Measurements from ENCODE around the gene POU3F3. TPM values are rescaled to one million over a fixed set of nuclear protein-coding genes. Genes with fewer than 3 reads are reported as not detected.

POU3F3 gene
- polyA plus RNA-seq, 1 donor (not counting 4 experiments of a cell fraction or from before 2014, with no cell fraction given), result not detected

DNA sequence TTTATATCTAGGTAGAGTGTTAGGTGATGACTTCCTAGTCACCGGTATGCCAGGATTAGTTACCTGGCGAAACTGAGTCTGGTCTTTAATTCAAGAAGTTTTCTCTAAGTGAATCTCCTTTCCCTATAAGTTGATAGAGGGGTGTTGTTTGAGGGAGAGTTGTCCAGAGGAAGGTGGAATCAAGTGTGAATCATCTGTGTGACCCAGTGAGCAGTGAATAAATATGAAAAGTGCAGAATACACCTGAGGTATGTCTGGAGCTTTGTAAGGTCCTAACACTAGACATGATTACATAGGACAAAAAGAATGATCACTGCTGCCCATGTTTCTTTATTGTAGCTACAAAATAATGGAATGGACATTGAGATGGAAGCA, 11.2 kb downstream of the POU3F3 start:
- H3K9me3 ChIP-seq (ENCODE audit: control insufficient read depth, low read depth, low read length), result no peaks in the 10 kb centered on the region
- peaks cover 95% of the 10 kb centered on the region for H3K27me3 ChIP-seq (ENCODE audit: control insufficient read depth, extremely low read depth, insufficient read depth, low read length)
- H4K20me1 ChIP-seq (ENCODE audit: control insufficient read depth, extremely low read depth, insufficient read depth, low read length), result no peaks in the 10 kb centered on the region
- no peak for TF ChIP-seq EZH2 (IDR thresholded peaks at IDR 0.05; ENCODE audit: low read length)
- TF ChIP-seq, protein P1, sequence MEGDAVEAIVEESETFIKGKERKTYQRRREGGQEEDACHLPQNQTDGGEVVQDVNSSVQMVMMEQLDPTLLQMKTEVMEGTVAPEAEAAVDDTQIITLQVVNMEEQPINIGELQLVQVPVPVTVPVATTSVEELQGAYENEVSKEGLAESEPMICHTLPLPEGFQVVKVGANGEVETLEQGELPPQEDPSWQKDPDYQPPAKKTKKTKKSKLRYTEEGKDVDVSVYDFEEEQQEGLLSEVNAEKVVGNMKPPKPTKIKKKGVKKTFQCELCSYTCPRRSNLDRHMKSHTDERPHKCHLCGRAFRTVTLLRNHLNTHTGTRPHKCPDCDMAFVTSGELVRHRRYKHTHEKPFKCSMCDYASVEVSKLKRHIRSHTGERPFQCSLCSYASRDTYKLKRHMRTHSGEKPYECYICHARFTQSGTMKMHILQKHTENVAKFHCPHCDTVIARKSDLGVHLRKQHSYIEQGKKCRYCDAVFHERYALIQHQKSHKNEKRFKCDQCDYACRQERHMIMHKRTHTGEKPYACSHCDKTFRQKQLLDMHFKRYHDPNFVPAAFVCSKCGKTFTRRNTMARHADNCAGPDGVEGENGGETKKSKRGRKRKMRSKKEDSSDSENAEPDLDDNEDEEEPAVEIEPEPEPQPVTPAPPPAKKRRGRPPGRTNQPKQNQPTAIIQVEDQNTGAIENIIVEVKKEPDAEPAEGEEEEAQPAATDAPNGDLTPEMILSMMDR (optimal IDR thresholded peaks at IDR 0.05 in 1 of 3, IDR thresholded peaks at IDR 0.05 in 1 of 3, conservative IDR thresholded peaks at IDR 0.05 in 1 of 3; ENCODE audit: extremely low read depth in 1 of 3, insufficient read depth in 2 of 3, low read length in 3 of 3), result no peak
- no peak overlapping the region for H3K9ac ChIP-seq (ENCODE audit: control insufficient read depth, extremely low read depth, insufficient read depth, low read length)
- FAIRE-seq (no peak), DNase-seq (ENCODE audit: low read depth, low spot score) (no peak)
- H3K36me3 ChIP-seq (ENCODE audit: control insufficient read depth in 2 of 2, extremely low read depth in 1 of 2, insufficient read depth in 2 of 2, low read length in 2 of 2), result no peaks in the 10 kb centered on the region
- dilution Hi-C loops (cut with MboI; ENCODE audit: extremely low pct_ligation_motif_present, low sequenced_read_pairs), result no loop called here
- no peak overlapping the region for H3K4me3 ChIP-seq (ENCODE audit: control insufficient read depth in 2 of 3, extremely low read depth in 1 of 3, insufficient read depth in 2 of 3, low read depth in 1 of 3, low read length in 3 of 3)
- no peak overlapping the region for H3K4me2 ChIP-seq (ENCODE audit: control insufficient read depth, extremely low read depth, insufficient read depth, low read depth, low read length)
- no peaks in the 10 kb centered on the region for H3K4me1 ChIP-seq (ENCODE audit: control insufficient read depth, extremely low read depth, insufficient read depth, low read length)
- H3K27ac ChIP-seq (ENCODE audit: control insufficient read depth, insufficient read depth, low read length), result no peak overlapping the region
- H3K79me2 ChIP-seq (ENCODE audit: control insufficient read depth, insufficient read depth, low read length), result no peaks in the 10 kb centered on the region
- no peaks in the 10 kb centered on the region for H3K9me1 ChIP-seq (ENCODE audit: control insufficient read depth, extremely low read depth, insufficient read depth, low read length)
- H2AFZ ChIP-seq (ENCODE audit: control insufficient read depth, low read length), result no peak overlapping the region

DNA sequence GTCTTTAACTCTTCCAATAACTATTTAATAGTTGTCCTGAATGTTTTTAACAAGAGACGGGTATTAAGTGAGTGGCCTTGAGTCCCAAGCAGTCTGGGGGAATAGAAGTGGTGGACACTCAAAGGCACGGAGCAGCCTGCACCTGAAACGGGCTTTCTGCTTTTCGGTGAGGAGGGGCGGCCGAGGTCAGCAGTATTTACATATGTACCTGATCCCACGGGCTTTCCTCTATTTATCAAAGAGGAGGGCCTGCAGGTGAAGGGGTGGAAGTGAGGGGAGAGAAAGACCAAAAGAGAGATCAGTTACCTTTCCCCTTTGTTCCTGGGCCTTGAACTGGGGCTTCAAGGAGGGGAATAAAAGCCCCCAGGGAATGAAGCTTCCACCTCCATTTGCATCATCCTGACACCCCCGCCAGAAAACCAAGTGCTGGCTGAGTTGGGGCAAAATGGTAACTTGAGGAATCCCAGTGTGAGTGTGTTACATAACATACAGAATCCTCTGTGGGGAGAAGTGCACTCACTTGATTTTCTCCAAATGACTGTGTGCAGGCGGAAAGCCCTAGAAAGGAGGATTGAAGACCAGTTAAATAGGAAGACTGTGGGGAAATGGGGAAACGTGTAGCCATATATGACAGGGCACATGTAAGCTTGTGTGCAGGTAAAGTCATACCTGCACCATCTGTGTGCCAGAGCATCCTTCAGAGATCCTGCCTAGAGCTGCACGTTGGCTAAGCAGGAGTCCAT, 12.4 kb downstream of the POU3F3 start:
- dilution Hi-C loops (cut with MboI; ENCODE audit: extremely low pct_ligation_motif_present, low sequenced_read_pairs), result no loop called here
- H3K27me3 ChIP-seq (ENCODE audit: control insufficient read depth, extremely low read depth, insufficient read depth, low read length), result peaks cover 98% of the 10 kb centered on the region
- no peak overlapping the region for H3K4me3 ChIP-seq (ENCODE audit: control insufficient read depth in 2 of 3, extremely low read depth in 1 of 3, insufficient read depth in 2 of 3, low read depth in 1 of 3, low read length in 3 of 3)
- no peaks in the 10 kb centered on the region for H3K4me1 ChIP-seq (ENCODE audit: control insufficient read depth, extremely low read depth, insufficient read depth, low read length)
- no peaks in the 10 kb centered on the region for H4K20me1 ChIP-seq (ENCODE audit: control insufficient read depth, extremely low read depth, insufficient read depth, low read length)
- H3K36me3 ChIP-seq (ENCODE audit: control insufficient read depth in 2 of 2, extremely low read depth in 1 of 2, insufficient read depth in 2 of 2, low read length in 2 of 2), result no peaks in the 10 kb centered on the region
- DNase-seq (ENCODE audit: low read depth, low spot score), result no peak
- H3K9ac ChIP-seq (ENCODE audit: control insufficient read depth, extremely low read depth, insufficient read depth, low read length), result no peak overlapping the region
- no peak overlapping the region for H2AFZ ChIP-seq (ENCODE audit: control insufficient read depth, low read length)
- no peak overlapping the region for H3K4me2 ChIP-seq (ENCODE audit: control insufficient read depth, extremely low read depth, insufficient read depth, low read depth, low read length)
- no peak for FAIRE-seq
- no peak overlapping the region for H3K27ac ChIP-seq (ENCODE audit: control insufficient read depth, insufficient read depth, low read length)
- no peaks in the 10 kb centered on the region for H3K9me3 ChIP-seq (ENCODE audit: control insufficient read depth, low read depth, low read length)
- no peaks in the 10 kb centered on the region for H3K79me2 ChIP-seq (ENCODE audit: control insufficient read depth, insufficient read depth, low read length)
- H3K9me1 ChIP-seq (ENCODE audit: control insufficient read depth, extremely low read depth, insufficient read depth, low read length), result no peaks in the 10 kb centered on the region
- TF ChIP-seq, protein P1 (optimal IDR thresholded peaks at IDR 0.05 in 1 of 3, IDR thresholded peaks at IDR 0.05 in 1 of 3, conservative IDR thresholded peaks at IDR 0.05 in 1 of 3; ENCODE audit: extremely low read depth in 1 of 3, insufficient read depth in 2 of 3, low read length in 3 of 3), result no peak
- TF ChIP-seq EZH2 (IDR thresholded peaks at IDR 0.05; ENCODE audit: low read length), result no peak

Measured in keratinocyte (primary cell).